Stimulated activated CD4-positive, alpha-beta T cell treated with anti-CD3 and anti-CD28 coated beads, TNF-alpha, amount 100 ng/mL, for 4 hours (primary cell): ENCODE data around the gene GPR151.

Source experiments
- DNase-seq, 3 experiments: peaks; one replicate each; pipeline ENCODE4 v3.0.0-alpha.2; 2020; ENCODE audit warnings: low read depth in 3 of 3

The GPR151 gene

DNA sequence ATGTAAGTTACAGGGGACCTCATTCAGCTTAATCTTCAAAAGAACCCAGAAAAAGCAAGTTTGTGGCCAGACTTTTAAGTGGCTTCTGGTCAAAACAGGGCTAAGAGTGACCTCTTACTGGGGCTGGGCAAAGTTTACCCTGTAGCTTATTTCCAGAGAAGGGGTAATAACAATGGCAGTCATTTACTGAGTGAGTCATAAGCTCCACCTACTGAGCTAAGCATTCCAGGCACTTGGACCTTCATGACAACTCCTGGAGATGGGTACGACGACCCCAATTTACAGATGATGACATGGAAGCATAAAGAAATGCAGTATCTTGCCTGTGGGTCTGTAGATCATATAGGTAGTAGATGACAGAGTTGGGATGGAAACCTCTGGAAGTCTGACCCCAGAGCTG, 4.7 kb upstream of the GPR151 start:
- DNase-seq = no peak

DNA sequence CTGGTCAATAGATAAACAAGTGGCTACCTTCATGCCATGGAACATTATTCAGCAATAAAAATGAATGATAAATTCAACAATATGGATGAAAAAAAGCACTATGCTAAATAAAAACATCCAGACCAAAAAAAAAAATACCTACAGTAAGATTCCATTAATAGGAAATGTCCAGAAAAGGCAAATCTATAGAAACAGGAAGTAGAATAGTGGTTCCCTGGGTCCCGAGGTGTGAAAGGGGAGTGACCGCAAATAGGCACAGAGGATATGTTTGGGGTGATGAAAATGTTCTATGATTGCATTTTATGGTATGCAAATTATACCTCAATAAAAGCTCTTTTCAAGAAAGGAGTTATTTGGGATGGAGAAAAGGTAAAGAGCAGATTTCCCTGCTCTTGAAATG, 3.6 kb upstream of the GPR151 start:
- no peak for DNase-seq

DNA sequence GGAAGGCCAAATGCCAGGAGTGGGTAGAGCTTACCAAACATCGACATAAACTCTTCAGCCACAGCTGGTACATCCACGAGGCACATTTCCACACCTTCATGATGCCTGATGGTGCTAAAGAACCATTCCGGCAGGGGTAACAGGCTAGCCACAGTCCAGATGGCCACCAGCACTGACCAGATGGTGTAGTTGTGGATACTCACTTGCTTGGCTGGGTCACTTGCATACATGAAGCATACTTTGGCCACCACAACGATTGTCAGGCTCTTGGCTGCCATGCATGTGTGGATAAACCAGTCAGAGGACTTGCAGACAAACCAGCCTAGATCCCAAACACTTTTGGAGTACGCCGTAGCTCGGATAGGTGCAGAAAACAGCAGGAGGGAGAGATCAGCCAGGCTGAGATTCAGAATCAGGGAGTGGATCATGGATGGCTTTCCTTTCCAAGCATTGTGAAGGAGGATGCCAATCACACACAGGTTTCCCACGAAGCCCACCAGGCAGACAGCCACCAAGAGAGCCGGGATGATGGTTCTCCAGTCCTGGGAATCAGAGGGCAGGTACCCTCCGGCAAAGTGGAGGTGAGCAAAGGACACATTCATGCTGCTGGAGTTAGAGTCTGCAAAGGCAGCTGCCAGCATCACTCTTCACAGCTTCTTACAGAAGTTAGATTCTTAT, 378 bp downstream of the GPR151 start:
- no peak for DNase-seq

DNA sequence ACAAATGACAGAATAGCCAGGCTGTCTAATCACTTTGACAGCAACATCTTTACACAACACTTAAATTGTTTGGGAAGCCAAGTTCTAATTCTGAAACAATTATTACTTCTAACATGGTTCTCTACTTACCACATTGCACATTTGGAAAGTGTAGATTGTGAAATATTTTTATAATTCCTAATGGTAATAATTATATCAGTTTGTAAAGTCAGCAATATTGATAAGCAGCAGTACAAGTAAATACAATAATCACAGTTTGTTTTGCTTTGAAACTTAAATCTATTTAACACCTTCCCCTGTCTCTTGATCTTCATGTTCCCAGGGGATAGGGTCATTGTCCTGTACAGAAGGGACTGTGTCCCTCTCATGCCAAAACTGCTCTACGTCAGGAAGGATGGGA, 1.4 kb downstream of the GPR151 start:
- DNase-seq = no peak

DNA sequence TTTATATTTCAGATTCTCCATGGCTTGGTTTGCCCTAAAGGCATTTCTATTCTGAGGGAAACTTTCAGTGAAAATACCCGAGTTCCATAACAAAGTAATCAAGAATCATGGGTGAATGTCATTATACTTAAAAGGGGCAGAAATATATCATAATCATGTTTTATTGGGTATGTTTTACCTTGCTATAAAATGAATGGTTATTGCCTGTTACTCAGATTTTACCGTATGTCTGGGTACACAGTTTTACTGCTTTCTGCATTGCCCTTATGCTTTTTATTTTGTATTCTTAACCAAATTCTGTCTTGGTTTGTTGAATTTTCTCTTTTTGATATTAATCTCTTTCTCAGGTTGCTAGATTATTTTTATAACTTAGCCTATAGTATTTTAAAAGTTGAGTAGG, 2.5 kb downstream of the GPR151 start:
- no peak for DNase-seq

DNA sequence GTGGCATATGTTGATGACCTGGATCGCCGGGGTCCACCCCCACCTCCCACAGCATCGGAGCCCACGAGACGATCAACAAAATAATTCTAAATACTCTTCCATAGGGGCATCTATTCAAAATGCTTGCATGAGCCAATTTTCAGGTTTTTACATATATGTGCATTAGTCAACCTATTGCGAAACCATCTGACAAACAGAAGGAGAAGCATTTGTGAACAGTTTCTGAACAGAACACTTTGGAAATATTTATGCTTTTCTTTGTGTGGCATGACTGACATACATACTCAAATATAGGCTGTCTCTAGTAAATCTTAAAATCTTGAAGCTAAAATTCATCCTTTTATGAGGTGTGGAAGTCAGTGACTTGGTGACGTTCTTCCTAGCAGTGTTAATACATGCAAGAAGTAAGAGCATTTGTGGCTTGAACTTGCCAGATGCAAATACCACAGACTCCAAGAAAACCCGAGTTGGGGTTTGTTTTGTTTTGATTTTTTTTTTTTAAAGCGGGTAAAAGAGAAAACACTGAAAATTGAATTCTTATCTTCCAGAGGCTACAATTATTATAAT, 5.3 kb downstream of the GPR151 start:
- DNase-seq = no peak

DNA sequence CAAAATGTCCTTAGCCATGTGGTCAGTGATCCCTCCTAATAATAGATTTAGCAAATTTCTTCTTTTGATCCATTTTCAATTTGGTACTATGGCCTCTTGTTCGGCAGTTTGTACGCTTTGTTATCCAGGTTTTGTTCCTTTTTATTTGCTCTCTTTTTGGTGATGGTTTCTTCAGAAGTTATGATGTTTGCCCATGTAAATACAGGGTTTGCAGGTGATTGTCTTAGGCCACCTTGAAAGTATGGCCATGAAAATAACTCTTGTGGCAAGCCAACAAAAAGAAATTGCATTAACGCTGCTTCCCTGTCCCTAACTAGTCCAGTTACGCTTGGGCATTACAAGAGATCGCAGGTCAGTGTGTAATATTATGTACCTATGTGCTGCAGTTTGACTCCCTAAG, 8.6 kb downstream of the GPR151 start:
- DNase-seq = no peak

DNA sequence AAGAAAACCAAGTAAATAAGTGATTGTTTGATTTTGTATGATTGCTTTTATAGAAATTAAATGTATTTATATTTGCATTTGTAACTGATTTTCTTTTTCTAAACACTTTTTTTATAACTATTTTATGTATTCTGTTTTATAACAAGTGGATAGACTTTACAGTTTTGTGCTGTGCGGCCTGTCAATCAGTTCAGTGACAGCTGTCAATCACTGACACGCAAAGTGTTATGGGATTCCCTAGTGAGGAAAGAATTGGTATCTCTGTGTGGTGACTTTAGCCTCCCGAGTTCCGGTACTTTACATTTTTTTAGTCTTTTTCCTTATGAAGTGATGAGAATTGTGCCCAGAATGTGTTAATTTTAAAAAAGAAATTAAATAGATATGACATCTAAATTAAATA, 16.3 kb downstream of the GPR151 start:
- DNase-seq = no peak

DNA sequence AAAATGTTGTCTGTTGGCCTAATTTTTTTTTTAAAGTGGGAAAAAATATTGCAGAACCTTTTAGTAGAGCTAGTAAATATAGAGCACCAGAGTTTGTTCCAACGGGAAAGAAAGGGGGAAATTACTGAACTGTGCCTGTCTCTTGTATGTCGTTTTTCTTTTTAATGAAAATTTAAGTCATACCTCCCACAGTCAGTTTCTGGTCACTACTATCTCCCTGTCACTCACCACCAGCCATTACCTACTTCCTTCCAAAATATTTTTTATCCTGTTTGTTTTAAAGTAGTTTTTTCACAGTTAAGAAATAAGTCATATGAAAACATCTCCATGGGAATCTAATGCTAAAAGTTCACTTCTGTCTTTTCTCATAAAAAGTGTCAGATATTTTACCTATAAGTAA, 21.3 kb downstream of the GPR151 start:
- no peak for DNase-seq

DNA sequence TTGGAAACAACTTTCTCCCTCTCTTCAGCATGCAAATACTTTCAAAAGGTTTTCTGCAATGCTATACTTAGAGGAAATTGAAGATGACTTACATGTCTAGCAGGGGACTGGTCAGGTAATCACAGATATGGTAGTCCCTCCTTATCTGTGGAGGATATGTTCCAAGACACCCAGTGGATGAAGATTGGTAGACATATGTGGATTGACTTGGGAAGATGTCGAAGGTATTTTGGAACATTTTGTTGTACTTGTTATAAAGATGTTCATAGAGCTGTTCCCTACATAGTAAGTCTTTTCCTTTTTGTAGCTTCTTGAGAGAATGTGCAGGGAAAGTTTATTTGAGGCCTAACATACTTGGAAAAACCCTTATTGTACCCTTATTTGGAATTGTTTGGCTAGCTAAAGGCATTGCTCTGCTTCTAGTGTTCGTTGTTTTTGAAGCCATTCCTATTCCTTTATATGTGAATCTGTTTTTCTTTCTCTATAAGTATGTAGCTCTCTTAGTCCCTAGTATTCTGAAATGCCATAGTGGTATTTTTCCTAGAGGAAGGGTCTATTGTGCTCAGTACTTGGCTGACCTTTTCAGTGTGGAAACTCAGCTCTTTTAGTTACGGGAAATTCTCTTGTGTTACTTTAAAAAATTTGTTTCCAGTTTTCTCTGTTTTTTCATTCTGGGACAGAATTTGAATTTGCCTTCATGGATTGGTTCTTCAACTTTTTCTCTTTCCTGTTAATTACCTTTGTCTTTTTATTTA, 25.7 kb downstream of the GPR151 start:
- DNase-seq = no peak

DNA sequence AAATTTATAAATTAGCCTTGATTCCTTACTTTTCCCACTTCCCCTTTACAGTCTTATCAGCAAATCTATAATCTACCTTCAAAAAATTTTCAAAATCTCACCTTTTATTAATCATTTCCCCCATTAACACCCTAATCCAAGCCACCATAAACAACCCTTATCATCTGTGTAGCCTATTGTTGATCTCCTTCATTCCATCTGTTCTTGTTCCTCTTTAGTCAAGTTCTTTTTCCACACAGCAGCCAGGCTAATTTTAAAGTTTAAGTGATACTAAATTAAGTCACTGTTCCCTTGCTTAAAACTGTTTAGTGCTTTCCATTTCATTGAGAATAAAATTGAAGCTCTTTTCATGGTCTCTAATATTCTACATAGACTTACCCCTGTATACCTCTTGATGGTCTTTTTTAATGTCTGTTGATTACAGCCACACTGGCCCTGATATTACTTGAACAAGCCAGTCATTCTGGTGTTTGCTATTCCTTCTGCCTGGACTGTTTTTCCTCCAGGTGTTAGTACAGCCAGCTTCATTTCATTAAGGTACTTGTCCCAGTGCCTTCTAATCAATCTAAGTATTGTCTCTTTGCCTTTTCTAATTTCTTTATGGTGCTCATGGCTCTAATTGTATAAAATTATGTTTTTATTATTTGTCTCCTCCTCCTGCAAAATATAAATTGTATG, 31.1 kb downstream of the GPR151 start:
- no peak for DNase-seq

DNA sequence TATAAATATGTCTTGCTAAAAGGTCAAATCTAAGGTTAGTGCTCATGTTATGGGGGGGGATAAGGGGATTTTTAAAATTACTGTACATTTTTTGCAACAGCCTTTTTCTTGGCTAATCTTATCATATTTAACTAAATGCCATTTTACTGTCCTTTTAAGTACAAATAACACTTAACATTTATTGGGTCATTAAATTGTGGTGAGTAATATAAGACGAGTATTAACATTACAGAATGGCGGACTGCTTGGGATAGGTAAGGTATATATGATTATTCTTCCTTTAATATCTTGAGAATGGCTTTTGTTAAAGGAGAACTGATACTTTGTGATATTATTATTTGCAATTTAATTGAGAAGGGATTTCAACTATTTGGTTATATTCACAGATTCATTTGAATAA, 33.2 kb downstream of the GPR151 start:
- no peak for DNase-seq

DNA sequence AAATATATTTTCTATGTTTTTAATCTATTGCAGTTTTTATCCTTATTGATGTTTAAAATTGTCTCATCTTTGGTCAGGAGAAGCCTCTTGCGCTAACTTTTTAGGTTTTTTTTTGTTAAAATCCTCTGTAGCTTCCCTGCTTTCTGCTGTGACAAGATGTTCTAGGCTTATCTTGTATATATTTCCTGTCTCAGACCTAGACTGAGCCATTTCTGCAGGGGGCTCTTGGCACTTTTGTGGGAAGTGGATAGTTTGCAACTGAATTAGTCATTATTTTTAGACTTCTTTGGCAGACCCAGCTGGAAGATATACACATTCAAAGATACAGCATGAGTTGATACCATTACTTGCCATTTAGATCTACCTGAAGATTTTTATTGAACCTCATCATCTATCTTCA, 40.1 kb downstream of the GPR151 start:
- DNase-seq = no peak

DNA sequence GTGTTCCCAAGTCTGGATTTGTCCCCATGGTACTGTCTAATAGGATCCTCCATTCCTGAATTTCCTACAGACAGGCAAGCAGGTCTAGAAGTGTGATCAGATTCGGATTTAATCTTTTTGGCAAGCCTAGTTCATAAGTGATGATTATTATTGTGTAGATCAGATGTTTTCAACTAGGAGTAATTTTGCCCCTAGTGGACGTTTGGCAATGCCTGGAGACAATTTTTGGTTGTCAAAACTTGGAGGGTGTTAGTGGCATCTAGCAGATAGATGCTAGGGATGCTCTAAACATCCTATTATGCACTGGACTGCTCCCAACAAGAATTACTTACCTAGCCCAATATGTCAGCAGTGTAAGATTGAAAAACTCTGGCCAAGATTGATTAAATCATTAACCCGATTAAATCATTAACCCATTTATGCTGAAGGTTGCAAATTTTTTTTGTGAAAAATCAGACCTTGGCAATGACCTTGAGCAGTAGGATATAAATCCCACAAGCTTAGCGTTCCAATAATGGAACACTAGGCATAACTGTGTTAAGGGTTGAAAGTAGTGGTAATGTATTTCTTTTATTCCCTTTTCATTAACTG, 40.7 kb downstream of the GPR151 start:
- no peak for DNase-seq

DNA sequence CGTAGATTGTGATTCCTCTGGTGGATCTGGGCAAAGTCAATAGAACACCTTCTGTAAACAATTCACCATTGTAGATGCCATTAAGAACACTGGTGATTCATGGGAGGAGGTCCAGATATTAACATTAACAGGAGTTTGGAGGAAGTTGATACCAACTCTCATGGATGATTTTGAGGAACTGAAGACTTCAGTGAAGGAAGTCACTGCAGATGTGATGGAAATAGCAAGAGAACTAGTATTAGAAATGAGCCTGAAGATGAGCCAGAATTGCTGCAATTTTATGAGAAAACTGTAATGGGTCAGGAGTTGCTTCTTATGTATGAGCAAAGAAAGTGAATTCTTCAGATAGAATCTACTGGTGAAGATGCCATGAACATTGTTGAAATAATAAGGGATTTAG, 41.9 kb downstream of the GPR151 start:
- no peak for DNase-seq

DNA sequence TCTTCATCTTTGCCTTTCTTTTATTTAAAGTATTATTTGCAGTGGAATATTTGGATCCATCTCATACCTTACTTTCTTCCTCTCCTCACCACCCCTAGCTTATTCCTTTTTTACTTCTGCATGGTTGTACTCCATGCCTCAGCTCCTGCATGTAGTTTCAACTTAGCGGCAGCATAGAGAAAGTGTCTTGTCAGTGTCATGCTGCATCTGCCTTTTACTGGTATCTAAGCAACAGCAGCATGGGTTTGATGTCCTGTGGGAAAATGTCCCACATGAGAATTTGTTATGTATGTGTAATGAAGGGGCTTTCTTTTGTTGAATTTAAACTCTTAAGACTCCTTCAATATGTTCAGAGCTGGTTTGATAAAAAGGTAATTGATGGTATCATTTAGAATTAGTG, 48.2 kb downstream of the GPR151 start:
- no peak for DNase-seq

DNA sequence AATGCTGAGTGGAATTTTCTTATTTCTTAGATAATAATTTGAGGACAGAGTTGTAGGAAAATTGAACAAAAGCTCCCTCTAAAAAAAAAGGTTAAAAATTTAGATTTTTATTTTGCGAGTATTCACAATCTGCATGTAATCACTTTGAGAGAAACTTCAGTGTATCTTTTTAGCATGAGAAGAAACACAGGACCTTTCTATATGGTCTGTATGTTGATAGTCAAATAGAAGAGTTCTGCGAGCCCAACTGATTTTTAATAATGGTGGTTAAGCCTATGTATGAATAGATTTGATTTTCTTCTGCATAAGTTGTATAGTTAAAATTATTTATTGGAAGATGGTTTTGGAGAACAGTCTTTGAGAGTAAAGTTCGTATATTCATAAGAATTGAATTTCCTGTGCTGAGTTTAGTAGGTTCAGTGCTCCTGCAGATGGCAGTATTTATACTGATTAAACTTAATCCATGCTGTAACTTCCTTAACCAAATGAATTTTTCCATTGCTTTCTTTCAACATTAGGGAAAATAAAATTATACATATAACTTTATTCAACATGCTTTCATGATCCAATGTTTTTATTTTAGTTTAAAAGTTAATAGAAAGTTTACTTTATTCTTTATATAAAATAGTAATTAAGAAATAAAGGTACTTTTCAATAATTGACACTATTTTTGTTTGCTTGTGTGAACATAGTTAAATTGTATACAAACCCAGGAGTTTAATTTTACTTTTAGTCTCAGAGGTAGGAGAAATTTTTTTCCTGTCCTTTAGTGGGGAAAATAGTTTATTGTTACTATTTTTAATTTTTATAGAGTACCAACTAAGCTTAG, 49.3 kb downstream of the GPR151 start:
- no peak for DNase-seq

DNA sequence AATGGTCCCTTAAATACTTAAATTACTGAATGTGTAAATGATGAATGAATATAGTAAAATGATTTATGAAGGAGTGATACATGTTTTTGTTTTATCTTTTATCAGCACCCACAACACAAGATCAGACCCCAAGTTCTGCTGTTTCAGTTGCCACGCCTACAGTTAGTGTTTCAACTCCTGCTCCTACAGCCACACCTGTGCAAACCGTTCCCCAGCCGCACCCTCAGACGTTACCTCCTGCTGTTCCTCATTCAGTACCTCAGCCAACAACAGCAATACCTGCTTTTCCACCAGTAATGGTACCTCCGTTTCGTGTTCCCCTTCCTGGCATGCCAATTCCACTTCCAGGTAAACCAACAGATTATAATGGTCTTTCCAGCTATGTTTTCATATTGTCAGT, 52.5 kb downstream of the GPR151 start:
- no peak for DNase-seq
